DLD1 (cell line): ENCODE data around the gene STK32A.
"Not testable (repeated sequence)": the region's sequence is repeated elsewhere in the genome, so short reads cannot be mapped to it uniquely, and the experiment has no call there.

Source experiments
- in situ Hi-C: cut with HindIII; loops from 2 replicates; pipeline ENCODE4 v1.10.0; 2017; ENCODE audit warnings: low sequenced_read_pairs

Gene STK32A

GRCh38 chr5:147339313-147339712, 104.5 kb downstream of the STK32A start:
- in situ Hi-C loops: no loop called here

GRCh38 chr5:147340941-147341340, 106.1 kb downstream of the STK32A start:
- in situ Hi-C loops: no loop called here

DNA sequence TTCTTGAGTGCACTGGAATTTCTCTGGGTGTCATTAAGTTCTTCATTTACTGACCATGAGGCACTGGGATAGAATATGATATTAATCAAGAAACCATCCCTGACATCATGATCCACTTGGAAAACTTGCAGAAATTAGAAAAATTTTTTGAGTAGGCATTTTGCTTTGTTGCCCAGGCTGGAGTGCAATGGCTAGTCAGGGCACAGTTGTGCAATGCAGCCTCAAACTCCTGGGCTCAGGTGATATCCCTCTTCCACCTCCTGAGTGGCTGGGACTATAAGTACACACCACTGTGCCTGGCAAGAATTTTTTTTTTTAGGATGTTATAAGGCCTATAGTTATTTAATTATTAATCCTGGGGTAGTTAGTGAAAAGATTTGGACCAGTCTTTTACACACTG, 106.5 kb downstream of the STK32A start:
- in situ Hi-C loops: no loop called here

DNA sequence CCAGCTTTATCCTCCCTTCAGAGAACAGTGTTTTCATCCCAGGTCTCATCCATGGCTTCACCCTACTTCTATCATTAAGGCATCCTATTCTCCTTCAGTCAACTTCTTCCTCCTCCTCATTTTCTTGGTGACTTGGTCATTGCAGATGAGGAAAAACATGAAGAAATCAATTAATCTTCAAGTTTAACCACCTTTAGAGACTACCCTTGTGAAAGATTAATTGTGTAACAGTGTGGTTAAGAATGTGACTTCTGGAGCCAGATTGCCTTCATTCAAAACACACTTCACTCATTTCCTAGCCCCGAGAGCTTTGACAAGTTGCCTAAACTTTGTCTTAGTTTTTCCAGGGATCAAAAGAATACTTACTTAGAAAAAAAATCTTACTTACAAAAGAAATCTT, 110.0 kb downstream of the STK32A start:
- in situ Hi-C loops: no loop called here

- in situ Hi-C loops: no loop called here
Observed at GRCh38 chr5:147346006-147346561, 111.3 kb downstream of the STK32A start.

- in situ Hi-C loops: no loop called here
Observed at GRCh38 chr5:147348046-147348445, 113.2 kb downstream of the STK32A start.

DNA sequence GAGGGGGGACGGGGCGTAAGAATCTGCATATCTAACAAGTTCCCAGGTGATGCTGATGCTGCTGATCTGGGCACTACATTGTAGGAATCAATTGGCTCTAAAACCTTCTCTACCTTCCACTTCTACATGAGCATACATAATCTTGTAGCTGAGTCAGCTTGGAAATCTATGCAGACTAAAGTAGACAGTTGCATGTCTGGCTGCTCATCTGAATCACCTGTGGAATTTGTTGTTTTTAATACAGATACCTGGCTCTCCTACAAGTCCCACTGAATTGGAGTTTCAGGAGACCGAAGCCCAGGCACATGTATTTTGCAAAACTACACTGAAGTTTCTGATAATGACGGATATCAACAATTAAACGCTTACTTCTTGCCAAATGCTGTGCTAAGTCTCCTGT, 113.6 kb downstream of the STK32A start:
- in situ Hi-C loops: no loop called here

DNA sequence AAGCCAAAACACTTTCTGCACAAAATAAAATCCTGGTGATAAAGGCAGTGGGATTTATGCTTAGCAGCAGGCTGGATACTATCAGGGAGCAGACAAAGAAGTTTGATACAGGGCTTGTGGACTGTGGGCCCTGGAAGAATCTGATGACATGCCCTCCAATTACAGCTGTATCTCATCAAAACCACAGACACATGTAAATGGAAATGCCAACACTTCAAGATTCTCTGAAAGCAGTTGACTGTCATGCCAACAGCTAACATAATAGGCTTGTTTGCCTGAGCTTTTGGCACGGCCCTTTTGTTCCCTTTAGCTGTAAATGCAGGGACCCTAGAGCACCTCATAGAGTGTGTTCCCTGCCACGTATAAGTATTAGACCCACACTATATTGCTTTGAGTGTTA, 114.4 kb downstream of the STK32A start:
- in situ Hi-C loops: no loop called here

- in situ Hi-C loops: no loop called here
Observed at GRCh38 chr5:147359101-147359500, 124.3 kb downstream of the STK32A start.

GRCh38 chr5:147359581-147359980, 124.8 kb downstream of the STK32A start:
- in situ Hi-C loops: no loop called here

DNA sequence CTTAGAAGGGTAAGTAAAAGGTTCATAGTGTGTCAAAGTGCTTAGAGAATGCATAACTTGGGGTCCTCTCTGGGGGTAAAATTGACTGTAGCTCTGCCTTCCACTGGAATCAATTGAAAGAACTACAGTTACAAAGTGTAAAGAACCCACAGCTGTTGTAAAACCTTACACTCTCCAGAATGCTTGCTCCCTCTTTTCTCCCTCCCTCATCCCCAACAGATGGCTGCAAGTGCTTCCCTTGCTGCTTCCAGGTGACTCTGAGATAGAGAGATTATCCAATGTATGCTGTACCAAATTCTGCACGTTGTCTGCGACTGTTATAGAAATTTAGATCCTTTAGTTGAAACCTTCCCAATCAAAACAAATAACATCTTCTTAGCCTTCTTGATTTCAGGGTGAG, 126.0 kb downstream of the STK32A start:
- in situ Hi-C loops: no loop called here

- in situ Hi-C loops: no loop called here
Observed at GRCh38 chr5:147361441-147362175, 126.8 kb downstream of the STK32A start.

GRCh38 chr5:147367381-147367780, 132.6 kb downstream of the STK32A start:
- in situ Hi-C loops: not testable (repeated sequence)

DNA sequence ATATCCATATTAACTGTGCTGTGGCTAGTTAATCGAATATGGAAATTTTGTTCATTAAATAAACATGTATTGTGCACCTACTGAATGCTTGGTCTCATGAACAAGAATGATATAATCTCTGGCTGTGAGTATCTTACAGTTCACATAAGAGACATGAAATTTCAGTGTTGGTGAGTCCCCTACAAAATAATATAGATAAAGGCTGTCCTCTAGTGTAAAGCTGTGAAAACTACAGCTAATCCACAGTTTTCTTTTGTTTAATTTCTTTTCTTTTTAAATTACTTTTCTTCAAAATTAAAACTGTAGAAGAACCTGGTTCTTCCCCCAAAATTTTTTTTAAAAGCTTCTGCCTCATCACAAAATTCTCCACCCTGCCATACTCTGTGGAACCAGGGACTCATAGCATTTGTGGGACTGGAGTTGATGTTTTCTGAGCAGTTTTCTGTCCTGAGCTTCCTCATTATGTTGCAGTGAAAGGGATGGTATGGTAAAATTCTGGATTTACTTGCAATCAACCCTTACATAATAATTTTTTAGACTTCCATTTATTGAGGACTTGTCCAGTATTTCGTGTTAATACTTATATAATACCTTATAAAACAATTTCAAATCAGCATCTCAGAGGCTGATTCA, 135.0 kb downstream of the STK32A start:
- in situ Hi-C loops: no loop called here

DNA sequence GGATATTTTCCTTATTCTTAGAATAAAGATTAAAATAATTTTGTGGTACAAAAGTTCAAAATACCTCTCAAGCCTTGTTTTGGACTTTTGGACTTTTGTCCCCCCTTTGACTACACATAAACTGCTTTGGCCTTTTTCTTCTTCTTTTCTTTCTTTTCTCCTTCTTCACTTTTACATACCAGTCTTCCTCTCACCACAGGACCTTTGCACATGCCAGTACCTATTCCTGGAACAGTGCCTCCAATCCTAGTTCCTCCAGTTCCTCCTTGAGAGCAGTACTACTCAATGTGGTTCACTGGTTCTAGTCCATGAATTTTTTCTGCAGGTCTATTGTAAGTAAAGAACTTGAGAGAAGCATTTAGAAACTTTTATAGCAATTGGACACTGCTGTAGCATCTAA, 136.5 kb downstream of the STK32A start:
- in situ Hi-C loops: no loop called here

DNA sequence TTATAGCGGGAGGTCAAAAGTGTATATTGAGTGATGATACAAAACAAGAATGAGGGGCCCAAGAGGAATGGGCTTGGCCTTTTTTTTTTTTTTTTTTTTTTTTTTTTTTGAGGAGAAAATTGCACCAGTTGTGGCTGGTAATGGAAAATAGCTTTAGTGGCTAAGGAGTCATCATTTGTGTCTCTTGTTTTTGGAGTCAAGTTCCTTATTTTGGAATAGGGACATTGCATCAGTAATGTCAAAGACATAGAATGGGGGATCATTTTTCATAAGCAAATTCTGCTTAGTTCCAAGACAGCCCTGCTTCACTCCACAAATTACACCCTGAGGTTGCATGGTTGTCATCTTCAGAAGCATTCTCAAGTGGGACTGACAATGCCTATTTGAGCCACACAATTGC, 137.4 kb downstream of the STK32A start:
- in situ Hi-C loops: no loop called here

DNA sequence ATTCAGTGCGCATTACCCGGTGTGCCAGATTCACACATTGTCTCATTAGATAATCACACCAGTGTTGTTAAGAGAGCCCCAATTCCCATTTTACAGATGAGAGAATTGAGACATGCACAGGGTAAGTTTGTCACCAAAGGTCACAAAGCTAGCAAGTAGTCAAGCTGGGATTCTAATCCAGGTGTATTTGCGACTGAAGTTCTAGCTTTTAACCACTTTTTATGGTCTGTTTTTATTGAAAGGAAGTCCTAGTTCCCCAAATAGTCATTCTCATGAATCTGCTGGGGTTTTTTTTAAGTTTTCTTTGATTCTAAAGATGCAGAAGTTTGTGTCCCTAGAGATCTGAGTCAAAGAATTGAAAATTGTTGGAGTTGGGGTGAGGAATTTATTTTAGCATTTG, 138.5 kb downstream of the STK32A start:
- in situ Hi-C loops: no loop called here

DNA sequence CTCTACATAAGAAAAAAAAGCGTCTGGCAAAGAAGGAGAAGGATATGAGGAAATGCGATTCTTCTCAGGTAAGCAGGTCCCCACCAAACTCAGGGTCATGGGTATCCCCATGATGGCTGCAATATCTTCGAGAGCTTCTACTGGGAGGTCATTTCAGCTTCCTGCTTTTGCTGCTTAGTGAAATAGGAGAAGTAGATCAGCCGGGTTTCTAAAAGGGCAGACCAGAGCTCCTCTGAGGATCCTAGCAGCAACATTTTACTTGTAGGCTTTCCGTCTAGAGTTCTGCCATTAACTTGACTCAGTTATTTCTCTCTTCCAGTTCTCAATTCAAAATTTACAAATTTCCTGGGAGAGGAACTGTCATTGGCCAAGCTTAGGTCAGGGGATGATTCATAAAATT, 140.3 kb downstream of the STK32A start:
- in situ Hi-C loops: no loop called here

GRCh38 chr5:147377682-147378081, 142.9 kb downstream of the STK32A start:
- in situ Hi-C loops: no loop called here

DNA sequence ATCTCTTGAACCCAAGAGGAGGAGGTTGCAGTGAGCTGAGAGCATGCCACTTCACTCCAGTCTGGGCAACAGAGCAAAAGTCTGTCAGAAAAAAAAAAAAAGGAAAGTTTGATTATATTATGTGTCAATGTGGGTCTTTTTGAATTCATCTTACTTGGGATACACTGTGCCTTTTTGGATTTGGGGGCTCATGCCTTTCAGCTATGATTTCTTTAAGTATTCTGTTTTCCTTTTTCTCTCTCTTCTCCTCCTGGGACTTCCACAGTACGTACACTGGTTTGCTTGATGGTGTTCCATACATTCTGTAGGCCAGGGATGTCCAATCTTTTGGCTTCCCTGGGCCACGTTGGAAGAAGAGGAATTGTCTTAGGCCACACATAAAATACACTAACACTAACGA, 146.7 kb downstream of the STK32A start:
- in situ Hi-C loops: no loop called here

DNA sequence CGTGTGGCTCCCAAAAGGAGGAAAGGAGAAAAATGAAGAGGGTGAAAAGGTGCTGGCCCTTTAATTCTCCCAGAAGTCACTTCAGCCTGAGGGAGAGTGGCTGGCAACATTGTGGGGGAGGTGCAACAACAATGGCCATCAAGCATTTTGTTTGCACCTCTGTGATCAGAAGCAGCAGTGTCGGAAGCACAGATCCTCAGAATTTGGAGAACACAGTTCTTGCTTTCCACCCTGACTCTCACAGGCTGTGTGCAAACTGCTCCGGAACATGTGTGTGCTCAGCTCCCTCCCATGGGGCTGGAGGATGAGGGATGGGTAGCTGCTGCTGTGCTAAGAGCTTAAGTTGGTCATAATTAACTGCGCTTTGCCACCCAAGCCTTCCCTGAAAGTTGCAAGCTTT, 147.9 kb downstream of the STK32A start:
- in situ Hi-C loops: no loop called here
